Fibroblast of the aortic adventitia (primary cell): ENCODE results near the gene GNG11. TPM values are rescaled to one million over a fixed set of nuclear protein-coding genes. Genes with fewer than 3 reads are reported as not detected.
"Not testable (repeated sequence)": the region's sequence is repeated elsewhere in the genome, so short reads cannot be mapped to it uniquely, and the experiment has no call there.

Experiments
- DNase-seq: peaks from one replicate; pipeline ENCODE4 v3.0.0-alpha.2; 2010; ENCODE audit warnings: low read depth
- H3K4me3 ChIP-seq: 2 replicates; pipeline ENCODE4 v1.5.1; 2011; ENCODE audit warnings: low read depth, mild to moderate bottlenecking, control low read depth, low read length, moderate library complexity
- total RNA-seq: library from RNA; depleted of rRNA; stranded (reverse); fragments of >200 nt; gene quantifications from 2 replicates; pipeline ENCODE4 v1.2.3, GENCODE V29; 2012; ENCODE audit warnings: low replicate concordance
- TF ChIP-seq, protein P1 (sequence below): IDR thresholded peaks from 2 replicates; pipeline ENCODE4 v1.5.1; 2011; ENCODE audit warnings: mild to moderate bottlenecking, low read length, control low read depth, inconsistent platforms; ENCODE audit not compliant: insufficient read depth

GNG11 gene
- total RNA-seq, 1 donor: 37.0 TPM

GRCh38 chr7:93913197-93913596 lies 8.3 kb upstream of the GNG11 start:
- H3K4me3 ChIP-seq: no peak overlapping the region
- DNase-seq: no peak
- TF ChIP-seq, protein P1, sequence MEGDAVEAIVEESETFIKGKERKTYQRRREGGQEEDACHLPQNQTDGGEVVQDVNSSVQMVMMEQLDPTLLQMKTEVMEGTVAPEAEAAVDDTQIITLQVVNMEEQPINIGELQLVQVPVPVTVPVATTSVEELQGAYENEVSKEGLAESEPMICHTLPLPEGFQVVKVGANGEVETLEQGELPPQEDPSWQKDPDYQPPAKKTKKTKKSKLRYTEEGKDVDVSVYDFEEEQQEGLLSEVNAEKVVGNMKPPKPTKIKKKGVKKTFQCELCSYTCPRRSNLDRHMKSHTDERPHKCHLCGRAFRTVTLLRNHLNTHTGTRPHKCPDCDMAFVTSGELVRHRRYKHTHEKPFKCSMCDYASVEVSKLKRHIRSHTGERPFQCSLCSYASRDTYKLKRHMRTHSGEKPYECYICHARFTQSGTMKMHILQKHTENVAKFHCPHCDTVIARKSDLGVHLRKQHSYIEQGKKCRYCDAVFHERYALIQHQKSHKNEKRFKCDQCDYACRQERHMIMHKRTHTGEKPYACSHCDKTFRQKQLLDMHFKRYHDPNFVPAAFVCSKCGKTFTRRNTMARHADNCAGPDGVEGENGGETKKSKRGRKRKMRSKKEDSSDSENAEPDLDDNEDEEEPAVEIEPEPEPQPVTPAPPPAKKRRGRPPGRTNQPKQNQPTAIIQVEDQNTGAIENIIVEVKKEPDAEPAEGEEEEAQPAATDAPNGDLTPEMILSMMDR: no peak

GRCh38 chr7:93914581-93915066 lies 6.9 kb upstream of the GNG11 start:
- no peak overlapping the region for H3K4me3 ChIP-seq
- TF ChIP-seq, protein P1: no peak
- DNase-seq: peak; percentile 92

DNA sequence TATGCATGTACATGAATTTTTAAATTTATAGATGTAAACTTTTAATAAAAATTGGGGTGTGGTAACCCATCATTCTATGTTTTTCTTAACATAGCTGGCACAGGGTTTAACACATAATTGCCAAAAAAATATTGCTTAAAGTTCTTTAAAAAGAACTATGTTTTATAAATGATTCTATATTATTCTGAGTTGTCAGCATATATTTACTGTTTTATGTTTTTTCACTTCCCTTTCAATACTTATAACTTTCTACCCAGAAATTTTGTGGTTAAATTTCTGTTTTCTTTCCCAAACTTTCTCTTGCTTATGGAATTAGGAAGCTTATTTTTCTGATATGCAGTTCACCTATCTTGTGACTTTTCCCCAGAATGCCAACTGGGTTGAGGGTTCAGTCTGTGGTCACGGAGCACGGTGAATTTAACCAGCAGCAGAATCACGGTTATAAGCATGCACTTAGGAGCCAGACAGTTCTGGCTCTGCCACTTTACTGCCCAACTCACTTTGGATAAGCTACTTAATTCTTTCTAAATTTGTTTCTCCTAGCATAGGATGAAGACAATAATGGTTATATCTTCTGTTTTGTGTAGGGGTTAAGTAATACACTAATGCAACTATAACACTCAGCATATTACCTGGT lies 6.2 kb upstream of the GNG11 start:
- H3K4me3 ChIP-seq, DNase-seq: not testable (repeated sequence)

GRCh38 chr7:93915888-93916287 lies 5.6 kb upstream of the GNG11 start:
- not testable (repeated sequence) for DNase-seq, H3K4me3 ChIP-seq

DNA sequence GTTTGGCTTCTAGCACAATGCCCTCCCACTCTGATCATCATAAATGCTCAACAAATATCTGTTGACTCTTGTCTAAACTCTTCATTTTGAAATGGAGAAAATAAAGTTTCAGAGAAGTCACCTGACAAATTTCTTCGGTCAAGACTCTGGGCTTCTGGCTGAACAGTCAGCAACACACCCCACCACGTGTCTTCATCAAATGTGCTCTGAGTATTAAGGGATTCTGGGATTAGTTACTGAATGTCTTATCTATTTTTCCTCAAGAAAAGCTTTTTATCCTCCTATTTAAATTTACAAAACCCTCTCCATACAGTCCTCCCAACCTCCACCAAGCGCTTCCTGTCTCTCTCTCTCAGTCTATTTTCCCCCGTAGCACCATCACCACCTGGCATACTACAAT lies 5.2 kb upstream of the GNG11 start:
- H3K4me3 ChIP-seq, DNase-seq: not testable (repeated sequence)

DNA sequence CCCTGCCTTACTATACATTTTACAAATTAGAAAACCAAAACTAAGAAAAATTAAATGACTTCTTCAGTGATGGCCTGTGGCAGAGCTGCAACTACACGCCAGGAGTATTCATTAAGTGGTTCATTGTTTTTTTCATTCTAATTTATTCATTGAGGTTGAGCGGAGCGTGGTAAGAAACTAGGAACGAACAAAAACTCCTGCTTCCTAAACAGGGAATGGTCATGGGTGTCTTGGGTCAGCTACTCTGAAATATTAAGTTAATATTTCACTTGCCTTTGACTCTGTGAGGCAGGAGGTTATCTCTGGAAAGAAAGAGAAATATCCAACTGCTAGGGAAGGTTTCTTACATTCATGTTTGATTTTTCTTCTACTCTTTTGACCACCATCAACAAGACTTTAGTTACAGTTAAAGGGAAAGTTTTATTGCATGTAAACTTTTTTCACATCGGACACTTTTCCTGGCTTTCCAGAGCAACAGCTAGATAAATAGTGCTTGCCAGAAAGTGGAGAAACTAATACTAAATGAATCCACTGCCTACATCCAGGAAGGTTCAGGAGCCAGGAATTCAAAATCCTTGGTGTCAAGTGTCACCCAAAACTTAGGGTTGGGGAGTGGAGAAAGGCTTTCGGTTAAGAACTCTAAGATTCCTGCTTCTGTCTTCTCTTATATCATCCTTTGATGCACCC lies 896 bp upstream of the GNG11 start:
- peak overlapping the region; percentile 85 for H3K4me3 ChIP-seq
- DNase-seq: peak; percentile 62
- TF ChIP-seq, protein P1: no peak

- H3K4me3 ChIP-seq: peak overlapping the region; percentile 85
- TF ChIP-seq, protein P1: no peak
- DNase-seq: no peak
These were observed 349 bp upstream of the GNG11 start for GRCh38 chr7:93921186-93921585.

DNA sequence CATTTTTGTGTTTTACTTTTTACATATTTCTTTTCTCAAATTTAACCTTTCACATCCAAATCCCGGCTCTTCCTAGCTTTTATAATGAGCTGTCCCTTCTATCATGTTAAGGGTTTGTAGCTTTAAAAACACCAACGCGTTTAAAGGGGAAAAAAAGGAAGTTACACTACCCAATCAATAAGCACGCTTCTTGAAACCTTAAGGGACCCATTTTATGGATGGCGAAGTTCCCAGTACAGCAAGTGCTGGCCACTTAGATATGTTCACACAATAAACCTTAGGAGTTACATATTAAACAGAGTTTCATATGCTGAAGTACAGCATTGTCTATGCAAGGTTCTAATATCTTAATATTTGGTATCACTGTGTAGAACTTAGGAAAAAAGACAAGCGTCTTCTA lies 1.8 kb downstream of the GNG11 start:
- TF ChIP-seq, protein P1: no peak
- peak; percentile 60 for DNase-seq
- peak overlapping the region; percentile 85 for H3K4me3 ChIP-seq
